ENCODE data around the gene VPS26C.
"Not testable (repeated sequence)": the region's sequence is repeated elsewhere in the genome, so short reads cannot be mapped to it uniquely, and the experiment has no call there.

The VPS26C gene

GRCh38 chr21:37267269-37268185 is at the start of gene VPS26C:
VPS26C (minus strand) TSS chr21:37267334; CDS start chr21:37267294, 40 bp downstream.
- DNase-seq (ENCODE audit: low read depth in 3 of 3): peak; percentile 93 to 98 (median 97)

GRCh38 chr21:37316072-37316471 is 48.9 kb upstream of the VPS26C start:
- DNase-seq (ENCODE audit: low read depth in 3 of 3): not testable (repeated sequence)

- DNase-seq (ENCODE audit: low read depth in 3 of 3): no peak
These were observed 33.1 kb upstream of the VPS26C start for GRCh38 chr21:37300114-37300751.

- DNase-seq (ENCODE audit: low read depth in 3 of 3): no peak
These were observed 30.2 kb upstream of the VPS26C start for GRCh38 chr21:37297364-37297763.

- DNase-seq (ENCODE audit: low read depth in 3 of 3): no peak
These were observed 27.5 kb upstream of the VPS26C start for GRCh38 chr21:37294679-37295078.

GRCh38 chr21:37292941-37293340 is 25.8 kb upstream of the VPS26C start:
- no peak for DNase-seq (ENCODE audit: low read depth in 3 of 3)

- no peak for DNase-seq (ENCODE audit: low read depth in 3 of 3)
These were observed 24.9 kb upstream of the VPS26C start for GRCh38 chr21:37292041-37292440.

GRCh38 chr21:37283191-37283710 is 16.1 kb upstream of the VPS26C start:
- DNase-seq (ENCODE audit: low read depth in 3 of 3): not testable (repeated sequence)

- DNase-seq (ENCODE audit: low read depth in 3 of 3): not testable (repeated sequence)
These were observed 15.5 kb upstream of the VPS26C start for GRCh38 chr21:37282602-37283001.

GRCh38 chr21:37281993-37282392 is 14.9 kb upstream of the VPS26C start:
- DNase-seq (ENCODE audit: low read depth in 3 of 3): peak in 1 of 3 experiments; percentile 7

GRCh38 chr21:37281579-37281978 is 14.4 kb upstream of the VPS26C start:
- no peak for DNase-seq (ENCODE audit: low read depth in 3 of 3)

- not testable (repeated sequence) for DNase-seq (ENCODE audit: low read depth in 3 of 3)
These were observed 12.1 kb upstream of the VPS26C start for GRCh38 chr21:37279271-37279670.

GRCh38 chr21:37278199-37278598 is 11.1 kb upstream of the VPS26C start:
- DNase-seq (ENCODE audit: low read depth in 3 of 3): no peak

- DNase-seq (ENCODE audit: low read depth in 3 of 3): no peak
These were observed 9.2 kb upstream of the VPS26C start for GRCh38 chr21:37276377-37276776.

- no peak for DNase-seq (ENCODE audit: low read depth in 3 of 3)
These were observed 7.0 kb upstream of the VPS26C start for GRCh38 chr21:37273911-37274690.

- DNase-seq (ENCODE audit: low read depth in 3 of 3): no peak
These were observed 6.3 kb upstream of the VPS26C start for GRCh38 chr21:37273440-37273839.

- no peak for DNase-seq (ENCODE audit: low read depth in 3 of 3)
These were observed 5.8 kb upstream of the VPS26C start for GRCh38 chr21:37272897-37273296.

GRCh38 chr21:37270576-37271365 is 3.6 kb upstream of the VPS26C start:
- no peak for DNase-seq (ENCODE audit: low read depth in 3 of 3)

- no peak for DNase-seq (ENCODE audit: low read depth in 3 of 3)
These were observed 2.3 kb upstream of the VPS26C start for GRCh38 chr21:37269481-37269880.

GRCh38 chr21:37268186-37268503 is 1.0 kb upstream of the VPS26C start:
- DNase-seq (ENCODE audit: low read depth in 3 of 3): no peak

- DNase-seq (ENCODE audit: low read depth in 3 of 3): no peak
These were observed 466 bp downstream of the VPS26C start for GRCh38 chr21:37266515-37267221.

Measured in stimulated activated CD4-positive, alpha-beta T cell treated with anti-CD3 and anti-CD28 coated beads, TNF-alpha, amount 100 ng/mL, for 24 hours (primary cell).